ENCODE measurements around the gene DNM3.

DNA sequence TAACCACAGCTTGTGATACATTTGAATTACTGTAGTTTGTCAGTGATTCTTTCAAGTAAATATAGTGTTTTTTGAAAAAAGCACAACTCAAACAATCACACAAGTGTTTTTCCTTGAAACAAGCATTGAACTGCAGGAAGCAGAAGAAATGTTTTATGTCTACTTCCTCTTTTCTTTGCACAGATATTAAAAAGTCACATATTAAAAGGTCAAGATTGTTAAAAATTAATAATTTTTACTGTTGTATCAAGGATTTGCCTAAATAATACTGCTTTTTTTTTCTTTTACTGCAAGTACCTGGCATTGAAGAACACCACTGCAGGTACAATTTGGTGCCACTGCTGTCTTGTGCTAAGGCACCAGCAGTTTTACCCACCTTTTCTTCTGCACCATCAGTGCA lies 365.0 kb downstream of the DNM3 start:
- TF ChIP-seq, protein P1, sequence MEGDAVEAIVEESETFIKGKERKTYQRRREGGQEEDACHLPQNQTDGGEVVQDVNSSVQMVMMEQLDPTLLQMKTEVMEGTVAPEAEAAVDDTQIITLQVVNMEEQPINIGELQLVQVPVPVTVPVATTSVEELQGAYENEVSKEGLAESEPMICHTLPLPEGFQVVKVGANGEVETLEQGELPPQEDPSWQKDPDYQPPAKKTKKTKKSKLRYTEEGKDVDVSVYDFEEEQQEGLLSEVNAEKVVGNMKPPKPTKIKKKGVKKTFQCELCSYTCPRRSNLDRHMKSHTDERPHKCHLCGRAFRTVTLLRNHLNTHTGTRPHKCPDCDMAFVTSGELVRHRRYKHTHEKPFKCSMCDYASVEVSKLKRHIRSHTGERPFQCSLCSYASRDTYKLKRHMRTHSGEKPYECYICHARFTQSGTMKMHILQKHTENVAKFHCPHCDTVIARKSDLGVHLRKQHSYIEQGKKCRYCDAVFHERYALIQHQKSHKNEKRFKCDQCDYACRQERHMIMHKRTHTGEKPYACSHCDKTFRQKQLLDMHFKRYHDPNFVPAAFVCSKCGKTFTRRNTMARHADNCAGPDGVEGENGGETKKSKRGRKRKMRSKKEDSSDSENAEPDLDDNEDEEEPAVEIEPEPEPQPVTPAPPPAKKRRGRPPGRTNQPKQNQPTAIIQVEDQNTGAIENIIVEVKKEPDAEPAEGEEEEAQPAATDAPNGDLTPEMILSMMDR (IDR thresholded peaks at IDR 0.05) = no peak
- no peak for TF ChIP-seq EZH2 (IDR thresholded peaks at IDR 0.05)

All from neural progenitor cell (in vitro differentiated cells).